HG03196 (cell line): Measurements from ENCODE around the gene PPP1R1B.

ENCODE experiments used
- ATAC-seq: cut with Tn5 transposase; IDR thresholded peaks from one replicate; pipeline ENCODE4 v1.9.1; 2021; ENCODE audit not compliant: unreplicated experiment

Gene PPP1R1B

DNA sequence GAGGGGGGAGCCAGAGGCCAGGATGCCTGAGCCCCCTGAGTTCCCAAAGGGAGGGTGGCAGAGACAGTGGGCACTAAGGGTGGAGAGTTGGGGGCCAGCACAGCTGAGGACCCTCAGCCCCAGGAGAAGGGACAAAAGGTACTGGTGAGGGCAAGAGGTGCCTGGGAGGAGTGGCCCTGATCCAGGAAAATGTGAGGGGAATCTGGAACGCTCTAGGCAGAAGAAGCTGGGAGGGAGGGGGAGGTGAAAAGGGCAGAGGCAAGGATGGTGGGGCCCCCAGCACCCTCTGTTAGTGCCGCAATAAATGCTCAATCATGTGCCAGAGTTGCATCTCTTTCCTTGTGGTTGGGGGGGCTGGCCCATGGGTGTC lies 39.5 kb downstream of the PPP1R1B start:
- ATAC-seq: no peak

GRCh38 chr17:39666601-39667261 lies 40.0 kb downstream of the PPP1R1B start:
- no peak for ATAC-seq

GRCh38 chr17:39667262-39667944 lies 40.7 kb downstream of the PPP1R1B start:
- ATAC-seq: no peak

DNA sequence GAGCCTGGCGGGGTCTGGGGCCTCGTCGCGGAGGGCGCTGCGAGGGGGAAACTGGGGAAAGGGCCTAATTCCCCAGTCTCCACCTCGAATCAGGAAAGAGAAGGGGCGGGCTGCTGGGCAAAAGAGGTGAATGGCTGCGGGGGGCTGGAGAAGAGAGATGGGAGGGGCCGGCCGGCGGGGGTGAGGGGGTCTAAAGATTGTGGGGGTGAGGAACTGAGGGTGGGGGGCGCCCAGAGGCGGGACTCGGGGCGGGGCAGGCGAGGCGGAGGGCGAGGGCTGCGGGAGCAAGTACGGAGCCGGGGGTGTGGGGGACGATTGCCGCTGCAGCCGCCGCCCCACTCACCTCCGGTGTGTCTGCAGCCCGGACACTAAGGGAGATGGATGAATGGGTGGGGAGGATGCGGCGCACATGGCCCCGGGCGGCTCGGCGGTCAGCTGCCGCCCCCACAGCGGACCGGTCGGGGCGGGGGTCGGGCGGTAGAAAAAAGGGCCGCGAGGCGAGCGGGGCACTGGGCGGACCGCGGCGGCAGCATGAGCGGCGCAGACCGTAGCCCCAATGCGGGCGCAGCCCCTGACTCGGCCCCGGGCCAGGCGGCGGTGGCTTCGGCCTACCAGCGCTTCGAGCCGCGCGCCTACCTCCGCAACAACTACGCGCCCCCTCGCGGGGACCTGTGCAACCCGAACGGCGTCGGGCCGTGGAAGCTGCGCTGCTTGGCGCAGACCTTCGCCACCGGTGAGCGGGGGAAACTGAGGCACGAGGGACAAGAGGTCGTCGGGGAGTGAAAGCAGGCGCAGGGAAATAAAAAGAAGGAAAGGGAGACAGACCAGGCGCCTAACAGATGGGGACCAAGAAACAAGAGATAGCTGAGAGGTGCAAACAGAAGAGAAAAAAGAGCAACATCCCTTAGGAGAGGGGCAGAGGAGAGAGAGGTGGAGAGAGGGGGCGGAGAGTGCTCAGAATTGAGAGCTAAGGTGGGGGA lies 41.5 kb downstream of the PPP1R1B start, which contains the start of gene PNMT:
Gene PNMT, plus strand, starts transcription at position 509 of the 980 bp plus-strand sequence. Its CDS starts 23 bp downstream, at position 532.
- no peak for ATAC-seq

DNA sequence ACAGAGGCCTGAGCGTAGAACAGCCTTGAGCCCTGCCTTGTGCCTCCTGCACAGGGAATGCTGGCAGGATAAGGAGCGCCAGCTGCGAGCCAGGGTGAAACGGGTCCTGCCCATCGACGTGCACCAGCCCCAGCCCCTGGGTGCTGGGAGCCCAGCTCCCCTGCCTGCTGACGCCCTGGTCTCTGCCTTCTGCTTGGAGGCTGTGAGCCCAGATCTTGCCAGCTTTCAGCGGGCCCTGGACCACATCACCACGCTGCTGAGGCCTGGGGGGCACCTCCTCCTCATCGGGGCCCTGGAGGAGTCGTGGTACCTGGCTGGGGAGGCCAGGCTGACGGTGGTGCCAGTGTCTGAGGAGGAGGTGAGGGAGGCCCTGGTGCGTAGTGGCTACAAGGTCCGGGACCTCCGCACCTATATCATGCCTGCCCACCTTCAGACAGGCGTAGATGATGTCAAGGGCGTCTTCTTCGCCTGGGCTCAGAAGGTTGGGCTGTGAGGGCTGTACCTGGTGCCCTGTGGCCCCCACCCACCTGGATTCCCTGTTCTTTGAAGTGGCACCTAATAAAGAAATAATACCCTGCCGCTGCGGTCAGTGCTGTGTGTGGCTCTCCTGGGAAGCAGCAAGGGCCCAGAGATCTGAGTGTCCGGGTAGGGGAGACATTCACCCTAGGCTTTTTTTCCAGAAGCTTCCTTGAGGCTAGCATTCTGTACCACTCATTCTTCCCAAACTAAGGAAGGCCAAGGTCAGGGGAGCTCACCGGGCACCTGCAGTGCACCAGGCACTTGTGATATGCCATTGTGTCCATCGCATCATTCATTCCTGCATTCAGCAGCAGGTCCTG lies 43.4 kb downstream of the PPP1R1B start:
- no peak for ATAC-seq

- no peak for ATAC-seq
Observed at GRCh38 chr17:39670746-39671145, 44.0 kb downstream of the PPP1R1B start.

GRCh38 chr17:39671651-39672521 lies 45.1 kb downstream of the PPP1R1B start:
- ATAC-seq: no peak

- no peak for ATAC-seq
Observed at GRCh38 chr17:39672522-39673334, 46.0 kb downstream of the PPP1R1B start.

- ATAC-seq: no peak
Observed at GRCh38 chr17:39673335-39674081, 46.8 kb downstream of the PPP1R1B start.

DNA sequence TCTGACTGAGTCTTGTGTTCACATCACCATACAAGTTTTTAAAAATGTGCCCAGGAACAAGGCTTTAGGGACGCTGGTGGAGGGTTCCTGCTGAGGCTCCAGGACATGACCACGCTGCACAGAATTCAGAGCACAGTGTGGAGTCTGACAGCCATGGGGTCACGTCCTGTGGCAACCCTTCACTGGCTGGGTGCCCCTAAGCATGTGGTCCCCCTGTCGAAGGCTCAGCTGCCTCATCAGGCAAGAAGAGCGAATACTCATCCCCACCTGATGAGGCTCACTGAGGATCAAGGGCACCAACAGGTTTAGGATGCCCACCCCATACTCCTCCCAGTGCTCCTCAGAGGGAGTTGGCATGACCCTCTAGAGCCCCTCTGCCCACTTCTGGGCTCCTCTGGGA lies 47.4 kb downstream of the PPP1R1B start:
- ATAC-seq: no peak

DNA sequence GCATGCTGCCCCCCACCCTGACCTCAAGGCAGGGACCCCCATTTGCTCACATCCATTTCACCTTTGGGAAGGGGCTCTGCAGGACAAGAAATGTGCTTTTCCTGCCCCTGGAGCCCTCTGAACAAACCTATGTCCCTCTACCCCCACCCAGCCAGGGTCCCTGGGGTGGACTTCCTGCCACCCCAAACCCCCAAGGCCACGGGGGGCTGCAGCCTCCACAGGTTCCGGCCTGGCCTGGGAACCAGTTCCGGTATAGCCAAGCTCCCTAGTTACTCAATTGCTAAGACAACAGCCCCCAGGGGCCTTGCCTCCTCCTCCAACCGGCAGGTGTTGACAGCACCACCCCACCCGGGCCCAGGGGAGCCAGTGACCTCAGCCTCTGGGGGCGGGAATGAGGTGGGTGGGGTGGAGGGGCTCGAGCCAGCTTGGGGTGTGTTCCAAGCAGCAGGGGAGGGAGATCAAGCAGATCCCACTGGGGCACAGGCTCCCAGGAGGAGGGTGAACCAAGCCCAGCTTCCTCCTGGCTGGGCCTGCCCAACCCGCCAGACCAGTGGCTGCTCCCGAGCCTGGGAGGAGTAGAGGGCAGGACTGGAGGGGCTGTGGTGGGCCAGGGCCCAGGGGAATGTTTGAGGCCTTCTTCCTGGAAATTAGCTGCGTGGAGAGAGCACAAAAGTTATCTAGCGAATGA lies 48.1 kb downstream of the PPP1R1B start:
- ATAC-seq: no peak

GRCh38 chr17:39675390-39676082 lies 48.8 kb downstream of the PPP1R1B start:
- no peak for ATAC-seq

DNA sequence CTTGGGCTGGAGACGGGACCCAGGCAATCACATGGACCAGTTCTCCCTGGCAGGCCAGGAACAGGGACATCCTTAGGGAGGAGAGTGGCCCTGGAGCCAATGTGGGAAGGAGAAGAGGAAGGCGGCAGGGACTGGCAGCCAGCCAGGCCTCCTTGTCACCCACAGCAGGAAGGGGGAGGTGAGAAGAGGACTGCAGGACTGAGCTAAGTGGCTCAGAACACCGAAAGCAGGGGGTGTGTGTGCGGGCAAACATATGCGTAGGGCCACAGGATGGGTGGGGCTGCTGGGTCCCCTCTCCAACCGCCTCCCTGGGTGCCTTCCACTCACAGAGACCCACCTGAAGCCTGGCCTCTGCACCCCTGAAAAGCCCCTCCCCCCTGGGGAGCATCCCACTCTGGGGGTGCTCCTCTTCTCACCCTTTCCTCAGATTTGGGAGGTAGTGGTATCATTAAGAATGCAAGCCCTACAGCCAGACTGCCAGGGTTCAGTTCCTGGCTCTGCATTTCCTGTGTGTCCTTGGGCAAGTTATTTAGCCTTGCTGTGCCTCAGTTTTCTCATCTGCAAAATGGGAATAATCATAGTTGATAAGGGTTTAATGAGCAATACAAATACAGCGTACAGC lies 49.6 kb downstream of the PPP1R1B start:
- ATAC-seq: peak; percentile 42

- no peak for ATAC-seq
Observed at GRCh38 chr17:39677072-39677471, 50.3 kb downstream of the PPP1R1B start.

DNA sequence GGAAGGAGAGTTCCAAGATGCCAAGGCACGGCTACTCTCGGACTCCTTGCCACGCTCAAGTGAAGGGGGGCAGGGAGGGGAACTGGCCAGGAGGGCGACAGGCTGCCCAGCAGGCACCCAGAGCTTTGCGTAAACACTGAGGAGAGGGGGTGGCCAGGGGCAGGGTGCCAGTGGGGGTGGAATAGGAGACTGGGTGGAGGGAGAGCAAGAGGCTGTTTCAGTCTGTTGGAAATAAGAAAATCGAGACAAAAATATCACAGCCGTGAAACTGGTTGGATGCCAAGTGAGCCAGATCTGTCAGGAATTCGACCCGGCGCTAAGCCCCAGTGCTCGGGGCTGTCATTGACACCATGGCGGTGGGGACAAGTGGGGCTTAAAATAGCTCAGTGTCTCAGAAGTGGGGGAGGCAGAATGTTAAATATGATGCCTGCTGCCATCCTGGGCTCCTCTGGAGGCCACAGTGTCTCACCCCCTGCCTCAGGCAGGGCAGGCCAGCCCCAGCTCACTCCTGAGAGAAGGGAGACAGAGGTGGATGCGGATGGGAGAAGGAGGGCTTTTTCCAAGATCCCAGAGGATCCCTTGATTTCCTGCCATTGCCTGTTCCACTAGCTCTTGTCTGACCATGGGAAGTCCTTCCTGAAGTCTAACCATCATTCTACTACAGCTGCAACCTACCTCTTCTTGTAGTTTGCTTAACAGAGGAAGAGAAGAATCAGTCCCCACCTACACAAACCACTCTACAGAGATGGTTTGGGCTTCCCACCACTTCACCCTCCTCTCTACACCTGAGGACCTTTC lies 51.0 kb downstream of the PPP1R1B start:
- no peak for ATAC-seq
